Renal pelvis (tissue), 12 donors: Measurements from ENCODE around the gene DYNC1LI2. TPM values are rescaled to one million over a fixed set of nuclear protein-coding genes. Genes with fewer than 3 reads are reported as not detected.
A peak's percentile ranks its signal among the peaks of the same experiment; 100 is the strongest.
"Not testable (repeated sequence)": the region's sequence is repeated elsewhere in the genome, so short reads cannot be mapped to it uniquely, and the experiment has no call there.

Experiments used
- DNase-seq: peaks from one replicate; pipeline ENCODE4 v3.0.0-alpha.2; 2013
- long read RNA-seq, 16 experiments: transcript quantifications; one replicate each; lab custom pipeline, GENCODE V29; 2026
- polyA plus RNA-seq, 3 donors: library from polyadenylated mRNA; unstranded; fragments of 120-200 nt; gene quantifications; one replicate each; pipeline ENCODE4 v1.2.1, GENCODE V29; 2013; ENCODE audit not compliant: insufficient read length in 3 of 3

DYNC1LI2 gene
- 100 to 1,000 TPM; 105 to 155 (median 142) TPM for polyA plus RNA-seq
- long read RNA-seq, donor 1, full-length matches to known transcripts = 15 of 20 reads
- long read RNA-seq, donor 1, partial matches to known transcripts = 5 of 20 reads
- long read RNA-seq, donor 1, other reads (novel, unspliced or antisense) = 0 of 20 reads
- long read RNA-seq, donor 2, full-length matches to known transcripts = 17 of 33 reads
- long read RNA-seq, donor 2, partial matches to known transcripts = 16 of 33 reads
- long read RNA-seq, donor 2, other reads (novel, unspliced or antisense) = 0 of 33 reads
- long read RNA-seq, donor 3, full-length matches to known transcripts = 19 of 29 reads
- long read RNA-seq, donor 3, partial matches to known transcripts = 10 of 29 reads
- long read RNA-seq, donor 3, other reads (novel, unspliced or antisense) = 0 of 29 reads
- long read RNA-seq, donor 4, full-length matches to known transcripts = 18 of 28 reads
- long read RNA-seq, donor 4, partial matches to known transcripts = 10 of 28 reads
- long read RNA-seq, donor 4, other reads (novel, unspliced or antisense) = 0 of 28 reads
- long read RNA-seq, donor 5, full-length matches to known transcripts = 10 of 10 reads
- long read RNA-seq, donor 5, partial matches to known transcripts = 0 of 10 reads
- long read RNA-seq, donor 5, other reads (novel, unspliced or antisense) = 0 of 10 reads
- long read RNA-seq, donor 6, full-length matches to known transcripts = 29 of 59 reads
- long read RNA-seq, donor 6, partial matches to known transcripts = 30 of 59 reads
- long read RNA-seq, donor 6, other reads (novel, unspliced or antisense) = 0 of 59 reads
- long read RNA-seq, donor 7, full-length matches to known transcripts = 27 of 27 reads
- long read RNA-seq, donor 7, partial matches to known transcripts = 0 of 27 reads
- long read RNA-seq, donor 7, other reads (novel, unspliced or antisense) = 0 of 27 reads
- long read RNA-seq, donor 8, full-length matches to known transcripts = 16 of 27 reads
- long read RNA-seq, donor 8, partial matches to known transcripts = 11 of 27 reads
- long read RNA-seq, donor 8, other reads (novel, unspliced or antisense) = 0 of 27 reads
- long read RNA-seq, donor 9, full-length matches to known transcripts = 21 of 34 reads
- long read RNA-seq, donor 9, partial matches to known transcripts = 13 of 34 reads
- long read RNA-seq, donor 9, other reads (novel, unspliced or antisense) = 0 of 34 reads
- long read RNA-seq, donor 10, full-length matches to known transcripts = 34 of 52 reads
- long read RNA-seq, donor 10, partial matches to known transcripts = 18 of 52 reads
- long read RNA-seq, donor 10, other reads (novel, unspliced or antisense) = 0 of 52 reads
- long read RNA-seq, donor 11, full-length matches to known transcripts = 14 of 29 reads
- long read RNA-seq, donor 11, partial matches to known transcripts = 15 of 29 reads
- long read RNA-seq, donor 11, other reads (novel, unspliced or antisense) = 0 of 29 reads
- long read RNA-seq, donor 12, full-length matches to known transcripts = 34 of 66 reads
- long read RNA-seq, donor 12, partial matches to known transcripts = 32 of 66 reads
- long read RNA-seq, donor 12, other reads (novel, unspliced or antisense) = 0 of 66 reads
- long read RNA-seq, donor 13, full-length matches to known transcripts = 19 of 19 reads
- long read RNA-seq, donor 13, partial matches to known transcripts = 0 of 19 reads
- long read RNA-seq, donor 13, other reads (novel, unspliced or antisense) = 0 of 19 reads
- long read RNA-seq, donor 14 = 0 reads
- long read RNA-seq, donor 15 = 0 reads
- long read RNA-seq, donor 16, full-length matches to known transcripts = 22 of 33 reads
- long read RNA-seq, donor 16, partial matches to known transcripts = 11 of 33 reads
- long read RNA-seq, donor 16, other reads (novel, unspliced or antisense) = 0 of 33 reads

- DNase-seq = peak; percentile 68
Measured at GRCh38 chr16:66751303-66751991, at the start of gene DYNC1LI2. TSS of gene DYNC1LI2 (minus strand) at chr16:66751609. CDS start at chr16:66751591, 18 bp downstream.

GRCh38 chr16:66800856-66801255 is 49.4 kb upstream of the DYNC1LI2 start:
- DNase-seq = no peak

- DNase-seq = no peak
Measured at GRCh38 chr16:66798161-66798560, 46.8 kb upstream of the DYNC1LI2 start.

- not testable (repeated sequence) for DNase-seq
Measured at GRCh38 chr16:66793984-66794383, 42.6 kb upstream of the DYNC1LI2 start.

DNA sequence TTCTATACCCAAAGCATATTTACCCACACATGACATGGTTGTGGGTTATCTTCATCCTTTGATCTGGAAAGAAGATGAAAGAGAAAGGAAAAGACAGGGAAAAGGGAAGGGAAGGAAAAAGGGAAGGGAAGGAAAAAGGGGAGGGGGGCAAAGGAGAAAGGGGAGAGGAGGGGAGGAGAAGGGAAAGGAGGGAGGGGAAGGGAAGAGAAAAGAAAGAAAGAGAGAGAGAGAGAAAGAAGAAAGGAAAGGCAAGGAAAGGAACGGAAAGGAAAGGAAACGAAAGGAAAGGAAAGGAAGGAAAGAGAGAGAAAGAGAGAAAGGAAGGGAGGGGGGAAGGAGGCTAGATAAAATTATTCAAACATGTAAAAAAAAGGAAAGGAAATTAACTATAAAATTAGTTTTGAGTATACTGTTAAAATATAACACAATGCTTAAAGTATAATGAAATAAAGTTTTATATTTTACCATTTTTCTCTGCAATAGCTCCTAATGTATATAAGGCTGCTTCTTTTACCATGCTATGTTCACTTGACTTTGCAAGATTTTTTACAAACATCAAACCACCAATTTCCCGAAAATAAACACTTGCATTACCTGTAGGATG is 38.8 kb upstream of the DYNC1LI2 start:
- DNase-seq = no peak

GRCh38 chr16:66787427-66787826 is 36.0 kb upstream of the DYNC1LI2 start:
- DNase-seq = no peak

GRCh38 chr16:66786551-66786950 is 35.1 kb upstream of the DYNC1LI2 start:
- no peak for DNase-seq

DNA sequence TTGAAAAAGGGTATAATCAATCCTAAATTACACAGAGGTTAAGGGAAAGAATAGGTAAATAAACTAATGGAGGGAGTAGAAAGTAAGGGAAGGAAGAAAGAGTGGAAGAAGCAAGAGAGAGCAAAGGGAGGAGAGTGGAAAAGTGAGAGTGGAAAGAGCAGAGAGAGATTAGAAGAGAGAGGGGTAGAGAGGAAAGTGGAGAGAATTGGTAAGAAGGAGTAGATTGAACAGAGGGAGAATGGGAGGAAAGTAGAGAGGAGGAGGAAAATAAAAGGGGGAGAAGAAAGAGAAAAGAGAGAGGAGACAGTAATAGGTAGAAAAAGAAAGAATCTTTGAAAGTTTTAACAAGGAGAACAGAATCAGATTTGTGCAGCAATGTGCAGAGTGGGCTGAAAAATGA is 25.0 kb upstream of the DYNC1LI2 start:
- no peak for DNase-seq

DNA sequence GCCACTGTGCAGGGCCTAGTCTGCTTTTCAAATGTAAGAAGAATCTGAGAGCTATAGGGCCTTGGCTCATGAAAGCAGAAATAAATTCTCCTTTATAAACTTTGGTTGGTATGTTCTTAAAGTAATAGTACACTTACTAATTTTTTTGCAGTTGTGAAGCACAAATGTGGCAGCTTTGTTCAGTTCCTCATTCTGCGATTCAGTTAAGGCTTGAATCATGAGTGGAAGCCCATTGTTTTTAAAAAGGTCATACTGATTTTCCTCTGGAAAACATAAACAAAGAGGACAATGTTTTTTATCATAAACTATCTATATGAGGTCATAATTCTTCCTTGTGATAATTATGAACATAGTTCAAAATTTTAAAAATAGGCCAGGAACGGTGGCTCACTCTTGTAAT is 23.6 kb upstream of the DYNC1LI2 start:
- no peak for DNase-seq

- no peak for DNase-seq
Measured at GRCh38 chr16:66758086-66758485, 6.7 kb upstream of the DYNC1LI2 start.

DNA sequence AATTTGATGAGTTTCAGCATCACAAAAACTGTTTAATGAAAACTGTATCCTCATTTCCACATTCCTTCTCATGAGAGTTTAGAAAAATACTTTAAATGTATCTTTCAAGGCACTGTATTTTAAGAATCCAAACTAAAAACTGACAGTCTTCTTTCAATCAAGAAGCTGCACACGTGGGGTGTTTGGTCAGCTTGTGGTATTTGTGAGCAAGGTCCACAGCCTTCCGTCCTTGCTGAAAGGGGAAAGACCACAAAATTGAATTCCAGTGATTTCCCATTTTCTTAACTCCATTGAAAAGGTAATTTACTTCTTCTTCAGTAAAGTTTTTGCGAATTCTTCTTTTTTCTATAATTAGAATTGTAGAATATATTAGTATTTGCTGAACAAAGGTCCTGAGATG is 3.4 kb upstream of the DYNC1LI2 start:
- DNase-seq = no peak

DNA sequence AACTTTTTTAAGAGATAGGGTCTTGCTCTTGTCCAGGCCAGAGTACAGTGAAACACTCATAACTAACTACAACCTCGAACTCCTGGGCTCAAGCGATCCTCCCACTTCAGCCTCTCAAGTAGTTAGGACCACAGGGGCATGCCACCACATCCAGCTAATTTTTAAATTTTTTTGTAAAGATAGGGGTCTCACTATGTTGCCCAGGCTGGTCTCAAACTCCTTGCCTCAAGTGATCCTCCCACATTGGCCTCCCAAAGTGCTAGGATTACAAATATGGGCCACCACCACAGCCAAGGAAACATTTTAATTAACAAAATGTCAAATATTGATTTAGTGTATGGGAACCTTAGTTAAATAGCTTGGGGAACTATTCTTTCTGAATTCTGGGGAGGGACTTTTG is 2.8 kb upstream of the DYNC1LI2 start:
- no peak for DNase-seq

DNA sequence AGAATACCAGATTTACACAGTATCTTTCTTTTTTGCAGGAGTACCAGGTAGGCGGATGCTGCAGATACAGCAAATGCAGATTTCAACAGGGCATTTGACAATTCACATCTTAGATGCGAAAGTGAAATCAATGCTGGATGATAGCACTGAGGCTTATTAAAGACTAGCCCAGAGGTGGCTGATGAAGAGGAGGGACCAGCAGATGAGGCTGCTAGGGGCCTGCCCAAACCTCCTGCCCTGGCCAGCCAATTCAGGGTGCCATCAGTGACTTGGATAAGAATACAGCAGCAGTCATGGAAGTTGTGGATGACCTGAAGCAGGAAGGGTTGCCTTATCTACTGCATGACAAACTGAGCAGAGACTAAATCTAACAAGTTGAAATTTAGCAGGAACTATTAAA is 1.5 kb upstream of the DYNC1LI2 start:
- no peak for DNase-seq

DNA sequence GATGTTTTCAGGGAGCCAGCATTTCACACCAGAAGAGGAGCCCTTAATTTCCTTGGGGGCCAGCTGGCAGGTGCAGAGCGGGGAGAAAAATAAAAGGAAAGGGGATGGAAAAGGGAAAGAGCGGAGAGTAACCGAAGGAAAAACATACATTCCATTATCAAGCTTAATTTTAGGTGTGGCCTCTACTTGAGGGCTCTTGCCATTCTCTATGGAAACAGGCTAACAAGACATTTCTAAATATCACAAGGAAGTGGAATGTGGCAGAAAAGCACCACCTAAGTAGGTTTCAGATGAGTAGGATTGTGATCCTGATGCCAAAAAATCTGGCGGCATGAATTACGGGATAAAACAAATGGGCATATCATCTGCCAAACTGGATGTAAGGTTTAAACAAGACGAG is 970 bp upstream of the DYNC1LI2 start:
- DNase-seq = no peak

DNA sequence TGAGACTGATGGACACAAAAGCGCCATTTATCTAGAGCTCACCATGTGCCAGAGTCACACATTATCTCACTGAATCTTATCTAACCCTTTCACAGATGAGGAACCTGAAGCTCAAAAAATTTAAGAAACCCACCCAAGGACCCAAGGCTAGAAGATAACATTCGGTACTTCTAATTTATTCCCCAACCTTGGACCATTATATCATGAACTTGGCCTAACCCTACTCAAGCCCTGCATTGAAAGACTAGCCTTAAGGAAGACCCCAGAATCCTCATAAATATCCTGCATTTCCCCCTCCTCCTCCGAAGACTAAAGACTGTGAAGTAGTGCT is 548 bp upstream of the DYNC1LI2 start:
- DNase-seq = no peak

- peak; percentile 34 for DNase-seq
Measured at GRCh38 chr16:66751053-66751302, 431 bp downstream of the DYNC1LI2 start.

DNA sequence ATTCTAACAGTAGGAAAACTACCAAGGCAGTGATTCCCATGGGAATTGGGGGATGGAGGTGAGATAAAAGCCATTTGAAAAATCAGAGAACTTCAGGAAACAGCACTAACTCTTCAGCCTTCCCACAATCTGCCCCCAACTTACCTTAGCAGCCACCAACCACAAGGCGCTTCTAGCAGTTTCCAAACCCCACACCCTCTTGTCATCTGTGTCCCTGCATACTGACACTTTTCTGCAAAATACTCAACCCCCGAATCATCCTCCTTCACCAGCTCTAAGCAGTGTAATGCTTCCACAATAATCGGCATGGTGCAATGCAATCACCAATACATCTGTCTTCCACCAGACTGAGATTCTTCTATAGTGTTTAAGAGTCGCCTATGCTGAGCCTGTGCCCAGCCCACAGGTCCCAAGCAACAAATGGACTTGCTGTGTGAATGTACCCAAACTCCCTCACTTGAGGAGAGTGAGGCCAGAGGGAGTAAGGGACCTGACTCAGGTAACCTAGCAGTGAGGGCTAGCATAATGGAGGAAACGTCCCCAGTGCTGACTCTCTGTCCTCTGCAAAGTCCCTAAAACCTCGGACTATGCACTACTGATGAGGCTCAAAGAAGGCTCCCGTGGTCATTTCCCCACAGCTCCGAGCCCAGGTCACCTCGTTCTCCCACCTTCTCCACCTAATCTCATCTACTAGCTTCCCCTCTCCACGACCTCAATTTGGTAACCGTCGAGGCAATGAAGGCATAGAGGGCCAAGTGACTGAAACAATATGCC is 943 bp downstream of the DYNC1LI2 start:
- no peak for DNase-seq

DNA sequence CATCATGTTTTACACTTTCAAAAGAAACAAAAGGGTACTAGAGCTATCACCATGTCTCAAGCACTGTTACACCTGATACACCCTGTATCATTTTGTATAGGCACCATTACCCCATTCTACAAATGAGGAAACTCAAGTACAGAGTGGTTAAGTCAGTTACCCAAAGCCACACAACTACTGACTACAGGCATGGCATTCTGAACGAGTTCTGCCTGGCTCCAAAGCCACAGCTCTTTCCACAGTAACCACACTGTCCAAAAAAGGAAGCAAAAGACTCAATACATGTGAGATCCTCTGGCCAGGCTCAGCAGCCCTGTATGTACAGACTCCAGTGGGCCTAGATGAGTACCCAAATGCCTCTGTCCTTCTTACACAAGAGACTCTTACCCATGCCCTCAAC is 4.7 kb downstream of the DYNC1LI2 start:
- DNase-seq = no peak

GRCh38 chr16:66746048-66746447 is 5.4 kb downstream of the DYNC1LI2 start:
- no peak for DNase-seq
